Measurements from ENCODE around the gene RBKS. TPM values are rescaled to one million over a fixed set of nuclear protein-coding genes. Genes with fewer than 3 reads are reported as not detected.

RBKS gene
- total RNA-seq, 1 experiment from 2014 or later, result 4.5 TPM

GRCh38 chr2:27806311-27807059 is 83.7 kb downstream of the RBKS start:
- peaks cover 22% of the 10 kb centered on the region for H3F3A ChIP-seq (ENCODE audit: insufficient read depth, low read depth)
- no peaks in the 10 kb centered on the region for H3K27me3 ChIP-seq (ENCODE audit: insufficient read depth, low read depth)
- no peak overlapping the region for H3K4me2 ChIP-seq
- H3K9me3 ChIP-seq (ENCODE audit: insufficient read depth, low read depth), result no peaks in the 10 kb centered on the region; the same call in 1 of the 2 replicates
- BruUV-seq (replicated peaks), result no TSS peak
- no peaks in the 10 kb centered on the region for H3K36me3 ChIP-seq (ENCODE audit: low read depth)
- no peak for DNase-seq
- H3K9me2 ChIP-seq (ENCODE audit: insufficient read depth), result no peaks in the 10 kb centered on the region
- TF ChIP-seq EZH2 (IDR thresholded peaks at IDR 0.05; ENCODE audit: low read depth), result no peak
- TF ChIP-seq CTCF (conservative IDR thresholded peaks at IDR 0.05), result no peak
- H3K27ac ChIP-seq, result no peak overlapping the region
- CTCF ChIA-PET, result no interaction called here
- H3K4me1 ChIP-seq (replicated peaks; ENCODE audit: insufficient read depth), result peaks cover 27% of the 10 kb centered on the region
- POLR2A ChIA-PET (ENCODE audit: unreplicated experiment), result no interaction called here
- intact Hi-C loops (cut with micrococcal nuclease; ENCODE audit: unreplicated experiment), result no loop called here
- H2AFZ ChIP-seq, result no peak overlapping the region
- no peaks in the 10 kb centered on the region for H4K20me1 ChIP-seq (ENCODE audit: insufficient read depth)
- H3K79me2 ChIP-seq (ENCODE audit: low read depth), result no peaks in the 10 kb centered on the region
- H3K4me3 ChIP-seq, result no peak overlapping the region

- Histone ChIP-seq H3K9me2 (ENCODE audit: insufficient read depth) (no peaks in the 10 kb centered on the region), H3K9me3 (ENCODE audit: insufficient read depth, low read depth) (no peaks in the 10 kb centered on the region; the same call in 1 of the 2 replicates), H3F3A (ENCODE audit: insufficient read depth, low read depth) (peaks cover 26% of the 10 kb centered on the region), H4K20me1 (ENCODE audit: insufficient read depth) (no peaks in the 10 kb centered on the region), H3K79me2 (ENCODE audit: low read depth) (no peaks in the 10 kb centered on the region), H3K4me1 (replicated peaks; ENCODE audit: insufficient read depth) (peaks cover 34% of the 10 kb centered on the region), H2AFZ (no peak overlapping the region), H3K4me3 (no peak overlapping the region), H3K36me3 (ENCODE audit: low read depth) (no peaks in the 10 kb centered on the region), H3K27ac (no peak overlapping the region), H3K4me2 (no peak overlapping the region), H3K27me3 (ENCODE audit: insufficient read depth, low read depth) (no peaks in the 10 kb centered on the region)
- POLR2A ChIA-PET (ENCODE audit: unreplicated experiment), result interaction anchor here (0.6 kb wide), 1 partner anchor 85 kb away, joined by 8 read pairs; the partner anchor contains the start of genes BABAM2 and RBKS
- no peak for DNase-seq
- intact Hi-C loops (cut with micrococcal nuclease; ENCODE audit: unreplicated experiment), result no loop called here
- CTCF ChIA-PET, result no interaction called here
- no TSS peak for BruUV-seq (replicated peaks)
- TF ChIP-seq EZH2 (IDR thresholded peaks at IDR 0.05; ENCODE audit: low read depth) (no peak), CTCF (conservative IDR thresholded peaks at IDR 0.05) (no peak)
Observed at GRCh38 chr2:27805180-27805579, 85.0 kb downstream of the RBKS start.

DNA sequence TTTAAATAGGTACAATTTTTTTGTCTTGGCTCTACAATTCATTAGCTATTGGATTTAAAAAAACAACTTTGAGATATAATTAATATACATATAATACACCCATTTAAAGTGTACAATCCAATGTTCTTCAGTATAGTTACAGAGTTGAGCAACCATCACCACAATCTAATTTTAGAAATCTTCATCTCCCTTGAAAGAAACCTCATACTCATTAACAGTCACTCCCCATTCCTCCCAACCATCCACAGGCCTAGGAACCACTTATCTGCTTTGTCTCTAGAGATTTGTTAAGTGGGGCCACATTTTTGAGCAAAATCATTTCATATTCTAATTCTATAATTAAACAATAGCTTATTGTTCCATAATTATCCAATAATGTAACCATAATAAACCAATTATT is 86.0 kb downstream of the RBKS start:
- BruUV-seq (replicated peaks), result no TSS peak
- H3K4me3 ChIP-seq, result no peak overlapping the region
- H3F3A ChIP-seq (ENCODE audit: insufficient read depth, low read depth), result peaks cover 25% of the 10 kb centered on the region
- intact Hi-C loops (cut with micrococcal nuclease; ENCODE audit: unreplicated experiment), result no loop called here
- no peaks in the 10 kb centered on the region for H4K20me1 ChIP-seq (ENCODE audit: insufficient read depth)
- no peak for DNase-seq
- no peaks in the 10 kb centered on the region; the same call in 1 of the 2 replicates for H3K9me3 ChIP-seq (ENCODE audit: insufficient read depth, low read depth)
- no peaks in the 10 kb centered on the region for H3K36me3 ChIP-seq (ENCODE audit: low read depth)
- CTCF ChIA-PET, result interaction anchor here (0.5 kb wide), 1 partner anchor 79 kb away, joined by 9 read pairs; no protein-coding TSS in a partner anchor
- no peak overlapping the region for H2AFZ ChIP-seq
- no peaks in the 10 kb centered on the region for H3K27me3 ChIP-seq (ENCODE audit: insufficient read depth, low read depth)
- TF ChIP-seq CTCF (conservative IDR thresholded peaks at IDR 0.05) (no peak), EZH2 (IDR thresholded peaks at IDR 0.05; ENCODE audit: low read depth) (no peak)
- no peaks in the 10 kb centered on the region for H3K9me2 ChIP-seq (ENCODE audit: insufficient read depth)
- POLR2A ChIA-PET (ENCODE audit: unreplicated experiment), result no interaction called here
- H3K79me2 ChIP-seq (ENCODE audit: low read depth), result no peaks in the 10 kb centered on the region
- H3K27ac ChIP-seq, result no peak overlapping the region
- H3K4me1 ChIP-seq (replicated peaks; ENCODE audit: insufficient read depth), result peaks cover 33% of the 10 kb centered on the region
- no peak overlapping the region for H3K4me2 ChIP-seq

All from PC-9 (cell line).